ENCODE data around the gene HJV. TPM values are rescaled to one million over a fixed set of nuclear protein-coding genes. Genes with fewer than 3 reads are reported as not detected.
A peak's percentile ranks its signal among the peaks of the same experiment; 100 is the strongest.

Gene HJV
- total and polyA plus RNA-seq, 2 of the 8 experiments (the other 6 are each of a cell fraction or from before 2014, with no cell fraction given): 0.32 to 0.70 TPM

DNA sequence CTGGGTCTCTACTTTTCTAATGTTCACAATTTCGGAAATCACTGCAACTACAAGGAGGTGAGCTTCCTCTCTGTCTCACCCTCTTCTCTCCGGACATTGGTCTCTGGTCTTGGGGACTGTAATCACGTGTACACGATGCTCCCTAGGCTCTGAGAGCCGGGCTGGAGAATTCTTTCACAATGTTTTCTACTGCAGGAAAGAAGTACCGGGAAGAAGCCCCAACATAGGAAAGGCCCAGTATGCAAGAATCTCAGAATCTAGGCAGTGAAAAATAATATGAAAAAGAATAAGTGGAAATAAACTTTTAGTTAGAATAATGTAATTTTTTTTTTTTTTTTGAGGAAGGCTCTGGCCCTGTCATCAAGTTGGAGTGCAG lies 13.5 kb upstream of the HJV start:
- H3K9ac ChIP-seq (replicated peaks in 1 of 4; ENCODE audit: extremely low read depth in 1 of 4, low read depth in 3 of 4, low read length in 3 of 4): peak overlapping the region in 1 of 4 experiments; percentile 11; a peak in 2 of 7 replicates
- CTCF ChIA-PET (ENCODE audit: partially characterized antibody): interaction anchor here (1.0 to 9.2 kb wide), 7 partner anchors 9 to 57 kb away, joined by 3 to 55 read pairs (median 5); partner anchors contain the start of gene HJV
- TF ChIP-seq RAD21 (IDR thresholded peaks at IDR 0.05 in 1 of 2, conservative IDR thresholded peaks at IDR 0.05 in 1 of 2; ENCODE audit: low read depth in 2 of 2, low read length in 2 of 2) (no peak), SRF (IDR thresholded peaks at IDR 0.05; ENCODE audit: low read depth, low read length) (no peak), SAP30 (IDR thresholded peaks at IDR 0.05; ENCODE audit: insufficient read depth, insufficient replicate concordance, low read length) (no peak), HDAC6 (IDR thresholded peaks at IDR 0.05; ENCODE audit: low read depth, low read length) (no peak), TCF12 (IDR thresholded peaks at IDR 0.05; ENCODE audit: low read depth, low read length) (no peak)
- TF ChIP-seq, protein P1, sequence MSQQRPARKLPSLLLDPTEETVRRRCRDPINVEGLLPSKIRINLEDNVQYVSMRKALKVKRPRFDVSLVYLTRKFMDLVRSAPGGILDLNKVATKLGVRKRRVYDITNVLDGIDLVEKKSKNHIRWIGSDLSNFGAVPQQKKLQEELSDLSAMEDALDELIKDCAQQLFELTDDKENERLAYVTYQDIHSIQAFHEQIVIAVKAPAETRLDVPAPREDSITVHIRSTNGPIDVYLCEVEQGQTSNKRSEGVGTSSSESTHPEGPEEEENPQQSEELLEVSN (IDR thresholded peaks at IDR 0.05): 0 out of 2 replicates have a peak, but pooled peaks have one; percentile 43

More for the DNA sequence above, 13.5 kb upstream of the HJV start:
- Histone ChIP-seq H3K4me1 (replicated peaks in 1 of 4; ENCODE audit: control insufficient read depth in 3 of 4, insufficient read depth in 4 of 4, low read length in 3 of 4) (peaks cover 0 to 3% (median 0%) of the 10 kb centered on the region in 4 experiments; a peak in 1 of 7 replicates), H4K8ac (ENCODE audit: extremely low read depth, insufficient read depth, low read length) (no peak overlapping the region), H2BK12ac (ENCODE audit: low read depth, low read length) (peak overlapping the region; percentile 46; the same call in 1 of the 2 replicates), H2BK120ac (replicated peaks; ENCODE audit: low read depth, low read length) (no peak overlapping the region), H3K18ac (ENCODE audit: extremely low read depth, low read length) (no peak overlapping the region), H3K23ac (ENCODE audit: insufficient read length) (no peak overlapping the region), H3K27ac (ENCODE audit: low read depth, low read length) (no peak overlapping the region), H3K4ac (replicated peaks; ENCODE audit: insufficient read length, low read depth, low read length) (no peak overlapping the region), H2BK20ac (ENCODE audit: low read length) (no peak overlapping the region), H3K56ac (replicated peaks; ENCODE audit: insufficient read length, low read depth, low read length) (no peak overlapping the region), H3K4me3 (ENCODE audit: extremely low read depth in 1 of 4, insufficient read depth in 2 of 4, low read depth in 3 of 4, low read length in 4 of 4) (peak overlapping the region; percentile 44 to 86 (median 63); a peak in 7 of 8 replicates), H3K4me2 (ENCODE audit: insufficient read depth in 1 of 2, low read depth in 2 of 2, low read length in 2 of 2) (peak overlapping the region; percentile 46 to 75), H2BK15ac (ENCODE audit: low read length) (0 out of 2 replicates have a peak overlapping the region, but pooled peaks have one; percentile 8), H3K9me3 (ENCODE audit: insufficient read depth in 2 of 2, low read depth in 1 of 2, low read length in 1 of 2) (no peaks in the 10 kb centered on the region), H4K5ac (ENCODE audit: insufficient read length, low read depth, low read length) (no peak overlapping the region), H3K36me3 (ENCODE audit: control insufficient read depth in 2 of 4, insufficient read depth in 4 of 4, low read length in 3 of 4) (no peaks in the 10 kb centered on the region), H3K14ac (ENCODE audit: insufficient read length) (no peak overlapping the region), H3K79me2 (ENCODE audit: control insufficient read depth in 1 of 2, insufficient read depth in 2 of 2, low read length in 2 of 2) (no peaks in the 10 kb centered on the region), H3K27me3 (replicated peaks in 1 of 4; ENCODE audit: control insufficient read depth in 3 of 4, extremely low read depth in 1 of 4, insufficient read depth in 3 of 4, low read length in 3 of 4) (no peaks in the 10 kb centered on the region), H3K79me1 (ENCODE audit: low read depth, low read length) (no peaks in the 10 kb centered on the region), H4K91ac (replicated peaks; ENCODE audit: insufficient read length, low read length) (no peak overlapping the region), H3K23me2 (ENCODE audit: low read depth, low read length) (peaks cover 7% of the 10 kb centered on the region), H2AFZ (ENCODE audit: low read length) (peak overlapping the region; percentile 95), H2BK5ac (ENCODE audit: low read depth, low read length) (no peak overlapping the region), H4K20me1 (replicated peaks in 1 of 2; ENCODE audit: control insufficient read depth in 1 of 2, insufficient read depth in 2 of 2, low read length in 2 of 2) (no peaks in the 10 kb centered on the region), H2AK5ac (ENCODE audit: low read depth, low read length) (no peak overlapping the region)
- no peak for FAIRE-seq
- POLR2A ChIA-PET (ENCODE audit: partially characterized antibody): interaction anchor here (0.7 to 11.6 kb wide), 9 partner anchors 9 to 211 kb away, joined by 3 to 284 read pairs (median 4); partner anchors contain the start of genes POLR3C, RBM8A, RNF115 and TXNIP
- WGBS, 2 experiments (ENCODE audit: extremely low coverage in 1 of 2, insufficient coverage in 1 of 2, insufficient read length in 1 of 2, insufficient replicate concordance in 2 of 2, low coverage in 1 of 2, low lambda C conversion rate in 2 of 2, missing lambda C conversion rate in 1 of 2): 29% methylated on average over 6 of the region's 6 CpGs; no CpG with 5 or more reads in 1 of the 2 experiments
- DNase-seq (ENCODE audit: low read depth in 1 of 2, low spot score in 2 of 2): no peak
